IPS DF 4.7 (cell line): ENCODE results near the gene DSEL.

Experiments
- DNase-seq: peaks from one replicate; pipeline ENCODE4 v3.0.0-alpha.2; 2013; ENCODE audit warnings: low spot score; ENCODE audit errors: extremely low read depth

The DSEL gene

DNA sequence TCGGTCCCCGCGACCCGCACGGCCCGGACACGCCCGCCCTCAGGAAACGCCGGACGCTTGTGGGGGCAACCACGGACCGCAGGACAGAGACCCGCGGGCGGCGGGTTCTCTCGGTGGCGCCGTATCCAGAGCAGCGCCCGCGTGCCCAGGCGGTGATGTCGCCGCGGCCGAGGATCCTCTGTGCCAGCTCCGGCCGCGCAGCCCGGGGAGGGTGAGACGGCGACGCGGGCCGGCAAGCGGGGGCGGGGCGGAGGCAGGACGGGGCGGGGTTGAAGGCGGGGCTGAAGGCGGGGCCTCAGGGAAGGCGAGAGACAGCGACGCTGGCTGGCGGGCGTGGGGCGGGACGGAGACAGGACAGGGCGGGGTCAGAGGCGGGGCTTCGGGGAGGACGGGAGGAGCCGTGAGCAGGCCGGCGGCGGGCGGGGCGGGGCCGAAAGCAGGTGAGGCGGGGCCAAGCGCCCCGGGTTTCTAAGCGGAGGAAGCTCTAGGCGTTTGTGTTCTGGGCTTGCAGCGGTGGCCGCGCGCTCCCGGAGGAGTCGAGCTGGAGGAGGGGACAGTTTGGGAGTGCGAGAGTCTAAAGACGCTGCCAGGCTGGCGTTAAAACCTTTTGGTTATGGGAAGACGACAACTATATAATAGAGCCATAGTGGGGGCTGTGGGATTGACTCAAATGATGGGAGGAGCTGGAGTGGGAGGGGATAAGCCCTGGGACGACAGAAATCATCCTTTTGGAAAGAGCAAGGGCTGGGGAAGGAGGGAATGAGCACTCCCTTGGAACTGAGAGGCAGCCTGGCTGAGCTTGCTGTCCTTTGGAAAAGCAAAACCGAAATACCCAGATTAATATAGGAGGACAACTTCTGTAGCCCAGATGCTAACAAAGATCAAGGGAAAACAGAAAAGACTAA, at the start of gene DSEL:
Gene DSEL (minus strand): TSS at position 182 of the 905 bp plus-strand sequence. CDS start 2,112 bp downstream, outside the sequence.
- no peak for DNase-seq

DNA sequence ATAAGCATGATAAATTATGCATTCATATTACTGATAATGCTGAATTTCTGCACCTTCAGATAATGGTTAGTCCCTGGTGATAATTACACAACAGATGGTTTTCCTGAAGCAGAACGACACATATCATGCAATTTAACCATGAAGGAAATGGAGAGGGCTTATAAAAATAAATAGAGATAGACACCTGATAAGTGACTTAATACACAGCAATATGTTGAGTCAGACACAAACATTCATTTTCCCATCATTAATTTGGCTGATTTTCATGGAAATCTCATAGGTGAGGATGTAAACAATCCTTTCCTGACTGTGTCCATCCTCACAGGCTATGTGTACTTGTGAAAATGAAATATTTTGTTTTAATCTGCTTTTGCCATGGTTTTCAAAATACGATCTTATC, 36.9 kb upstream of the DSEL start:
- no peak for DNase-seq

DNA sequence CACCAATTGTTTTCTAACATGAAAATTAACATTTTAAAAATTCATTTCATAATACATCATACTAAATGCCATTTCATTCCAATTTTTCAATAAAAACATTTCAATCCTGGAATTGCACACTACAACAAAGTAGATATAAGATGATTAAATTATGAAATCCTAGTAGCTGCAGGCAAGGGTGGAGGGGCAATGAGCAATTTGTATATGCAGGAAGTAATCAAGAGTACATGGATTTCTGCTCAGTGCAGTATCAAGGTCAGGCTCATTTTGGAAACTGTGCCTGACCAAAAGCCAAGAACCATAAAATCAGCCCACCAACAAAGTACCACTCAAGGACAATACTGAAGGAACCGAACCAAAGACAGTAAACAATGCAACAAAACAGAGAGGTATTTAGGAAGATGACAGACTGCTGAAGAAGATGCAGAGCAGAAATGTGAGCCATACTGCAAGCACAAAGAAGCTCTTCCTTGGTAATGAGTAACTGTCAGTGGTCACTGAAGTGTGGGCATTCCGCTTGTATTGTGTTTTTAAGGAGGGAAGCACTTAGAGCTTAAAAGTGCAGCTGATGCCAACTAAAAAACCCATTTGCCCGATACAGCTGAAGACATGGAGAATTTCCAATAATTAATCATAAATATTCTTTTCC, 34.5 kb upstream of the DSEL start:
- no peak for DNase-seq

DNA sequence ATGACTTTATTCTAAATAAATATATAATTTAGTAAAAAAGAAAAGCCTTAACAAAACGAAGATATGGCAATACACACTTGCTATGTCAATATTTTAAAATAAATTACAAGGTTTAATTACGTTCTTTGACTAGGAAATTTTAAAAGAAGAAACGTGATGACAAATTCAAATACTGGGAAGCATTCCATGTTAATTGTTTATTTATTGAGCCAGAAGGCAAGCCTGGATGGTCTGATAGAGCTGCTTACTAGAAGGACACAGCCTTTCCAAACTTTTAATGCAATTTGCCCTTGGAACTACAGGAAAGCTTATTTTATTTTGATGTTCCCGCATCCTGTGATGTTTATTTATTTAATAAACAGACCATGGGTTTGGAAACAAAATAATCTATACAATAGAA, 33.4 kb upstream of the DSEL start:
- no peak for DNase-seq

DNA sequence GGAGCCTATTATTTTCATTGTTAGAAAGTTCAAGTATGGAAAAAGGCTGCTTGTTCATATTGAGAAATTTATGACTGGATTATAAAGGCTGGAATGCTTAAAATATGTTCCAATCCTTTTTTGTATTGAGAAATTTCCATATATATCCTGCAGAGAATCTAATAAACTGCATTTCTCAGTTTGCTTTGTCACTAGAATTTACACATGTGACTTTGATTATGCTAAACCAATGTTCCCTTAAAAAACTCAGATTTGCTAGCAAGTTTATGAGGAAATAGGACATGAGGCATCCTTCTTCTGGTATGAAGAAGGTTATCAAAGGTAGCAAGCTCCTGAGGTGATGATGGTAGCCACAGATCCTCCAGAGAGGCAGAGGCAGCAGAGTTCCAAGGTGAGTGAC, 29.2 kb upstream of the DSEL start:
- no peak for DNase-seq

DNA sequence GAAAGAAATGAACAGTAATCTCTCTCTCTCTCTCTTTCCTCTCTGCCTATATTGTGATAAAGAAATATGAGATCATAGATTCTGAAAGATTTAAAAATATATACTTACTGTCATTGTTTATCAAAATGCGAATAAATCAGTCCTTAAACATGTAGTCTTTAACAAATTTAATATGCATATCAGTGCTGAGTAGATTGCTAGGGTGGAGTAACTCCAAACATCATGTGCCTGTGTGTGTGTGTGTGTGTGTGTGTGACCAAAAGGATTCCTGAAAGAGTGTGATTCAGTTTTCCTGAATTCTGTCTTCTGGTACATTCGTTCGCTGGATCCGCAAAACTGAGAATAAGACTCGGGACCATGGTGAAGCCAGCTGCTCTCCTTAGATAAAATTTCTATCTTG, 24.0 kb upstream of the DSEL start:
- DNase-seq, result no peak

DNA sequence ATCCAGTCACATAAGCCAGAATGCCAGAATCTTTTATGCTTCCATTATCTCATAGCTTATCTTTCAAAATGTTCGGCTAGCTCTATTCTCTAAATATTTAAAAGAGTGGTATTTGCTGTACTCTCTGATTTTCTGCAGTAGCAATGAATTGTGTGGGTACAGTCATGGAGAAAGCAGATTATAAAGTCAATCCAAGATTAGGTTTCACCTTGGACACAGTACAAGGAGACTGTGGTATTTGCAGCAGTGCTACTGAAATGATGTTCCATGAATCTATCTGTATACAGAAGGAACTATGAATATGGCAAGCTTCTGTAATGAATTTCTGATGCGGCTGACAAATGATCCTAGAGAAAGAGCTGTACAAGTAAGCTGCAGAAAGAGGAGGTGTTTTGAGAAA, 15.4 kb upstream of the DSEL start:
- DNase-seq, result no peak

DNA sequence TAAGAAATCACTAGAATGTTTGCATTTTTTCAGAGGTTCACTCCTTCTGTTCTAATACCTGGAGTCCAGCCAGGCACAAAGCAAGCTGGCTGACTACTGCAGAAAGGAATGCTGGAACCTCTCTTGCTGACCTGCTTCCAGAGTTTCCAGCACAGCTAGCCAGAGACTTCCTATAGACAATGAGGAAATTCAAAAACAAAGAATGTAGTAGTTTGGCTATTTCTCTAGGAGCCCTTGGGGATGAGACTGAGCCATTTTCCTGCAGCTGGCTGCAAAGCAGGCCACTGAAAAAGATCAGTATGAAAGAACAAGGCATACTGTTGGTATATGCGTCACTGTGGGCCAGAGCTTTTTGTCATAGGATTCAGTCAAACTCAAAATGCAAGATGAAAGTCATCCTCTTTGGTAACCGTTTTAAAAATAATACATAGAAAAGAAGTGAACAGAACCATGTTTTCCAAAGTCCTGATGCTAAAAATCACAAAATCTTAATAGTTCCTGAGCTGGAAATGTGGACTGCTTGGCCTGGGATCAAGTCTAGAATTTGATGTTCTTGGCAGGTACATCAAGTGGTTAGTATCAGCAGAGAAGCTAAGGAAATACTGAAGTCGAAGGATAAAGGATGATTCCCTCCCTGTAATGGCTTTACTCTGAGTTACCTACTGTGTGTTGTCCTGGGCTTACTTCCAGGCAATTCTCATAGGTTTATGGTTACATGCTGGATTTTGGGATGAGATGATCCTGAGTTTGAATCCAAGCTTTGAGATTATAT, 9.0 kb upstream of the DSEL start:
- no peak for DNase-seq

DNA sequence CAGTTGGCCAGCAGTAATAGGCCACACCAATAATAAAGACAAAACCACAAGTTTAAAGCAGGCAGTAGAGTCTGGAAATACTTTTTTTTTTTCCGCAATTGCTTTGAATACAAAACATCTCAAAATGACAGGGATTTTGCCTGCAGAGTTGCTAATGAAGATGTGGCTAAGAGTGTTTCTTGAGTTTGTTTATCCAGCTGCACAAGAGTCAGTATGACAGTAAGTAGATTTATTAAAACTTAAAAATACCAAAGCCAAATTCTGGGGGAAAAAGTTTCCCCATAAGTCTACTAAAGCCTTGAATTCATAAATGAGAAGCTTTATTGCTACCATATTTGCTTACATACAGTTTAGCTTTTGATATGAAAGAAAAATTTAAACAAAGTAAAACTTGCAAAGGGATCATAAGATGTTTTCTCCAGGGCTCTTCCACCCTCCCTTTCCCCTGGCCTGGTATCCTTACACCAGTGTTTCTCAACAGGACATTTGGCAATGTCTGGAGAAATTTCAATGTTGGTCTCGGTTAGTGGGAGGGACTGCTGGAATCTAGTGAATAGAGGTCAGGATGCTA, 3.9 kb upstream of the DSEL start:
- DNase-seq, result no peak

DNA sequence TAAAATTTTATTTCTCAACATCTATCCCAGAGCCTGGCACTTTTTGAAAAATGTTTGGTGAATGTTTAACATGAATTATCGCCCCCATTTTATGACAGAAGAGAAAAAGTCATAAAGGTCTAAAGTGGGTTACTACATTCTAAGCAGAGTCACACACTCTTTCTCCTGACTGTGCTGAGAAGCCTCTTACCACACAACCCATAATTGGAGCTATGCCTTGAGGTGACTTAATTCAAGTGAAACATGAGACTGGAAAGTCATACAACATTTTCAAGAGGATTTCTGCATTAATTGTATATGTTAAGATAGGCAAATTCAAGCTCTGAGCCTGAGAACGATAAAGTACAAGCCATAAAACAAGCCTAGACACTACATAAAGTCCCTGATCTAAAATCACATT, 3.1 kb upstream of the DSEL start:
- DNase-seq, result no peak

DNA sequence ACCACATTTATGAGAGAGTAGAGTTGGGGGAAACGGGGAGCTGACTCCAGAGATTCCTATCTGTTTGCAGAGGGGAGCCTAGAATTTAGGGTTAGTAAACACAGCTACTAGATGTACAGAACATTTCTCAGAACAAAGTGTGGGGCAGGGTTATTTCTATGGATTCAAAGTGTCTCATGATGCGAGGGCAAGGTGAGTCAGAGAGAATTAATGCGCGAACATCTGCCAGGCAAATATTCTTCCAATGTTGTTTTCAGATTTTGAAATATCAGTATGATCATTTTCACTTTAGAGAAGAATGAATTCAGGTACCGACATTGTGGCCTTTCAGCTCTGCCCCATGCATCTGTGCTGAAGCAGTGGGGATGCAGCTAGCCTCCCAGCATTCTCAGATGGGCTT, 2.0 kb upstream of the DSEL start:
- DNase-seq, result no peak

DNA sequence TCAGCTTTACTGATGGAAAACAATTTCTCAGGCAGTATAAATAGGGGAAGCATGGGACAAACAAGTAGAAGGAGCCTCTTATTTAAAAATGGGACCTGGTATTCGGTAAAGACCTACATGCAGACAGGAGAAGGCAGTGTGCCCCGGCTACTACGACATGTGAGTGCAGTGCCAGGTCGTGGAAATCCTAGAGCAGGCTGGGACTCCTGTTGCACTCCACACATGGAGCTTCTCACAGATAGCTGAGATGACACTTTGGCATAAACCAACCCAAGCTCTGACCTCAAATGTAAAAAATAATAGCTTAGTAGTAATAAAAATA, 885 bp upstream of the DSEL start:
- no peak for DNase-seq

DNA sequence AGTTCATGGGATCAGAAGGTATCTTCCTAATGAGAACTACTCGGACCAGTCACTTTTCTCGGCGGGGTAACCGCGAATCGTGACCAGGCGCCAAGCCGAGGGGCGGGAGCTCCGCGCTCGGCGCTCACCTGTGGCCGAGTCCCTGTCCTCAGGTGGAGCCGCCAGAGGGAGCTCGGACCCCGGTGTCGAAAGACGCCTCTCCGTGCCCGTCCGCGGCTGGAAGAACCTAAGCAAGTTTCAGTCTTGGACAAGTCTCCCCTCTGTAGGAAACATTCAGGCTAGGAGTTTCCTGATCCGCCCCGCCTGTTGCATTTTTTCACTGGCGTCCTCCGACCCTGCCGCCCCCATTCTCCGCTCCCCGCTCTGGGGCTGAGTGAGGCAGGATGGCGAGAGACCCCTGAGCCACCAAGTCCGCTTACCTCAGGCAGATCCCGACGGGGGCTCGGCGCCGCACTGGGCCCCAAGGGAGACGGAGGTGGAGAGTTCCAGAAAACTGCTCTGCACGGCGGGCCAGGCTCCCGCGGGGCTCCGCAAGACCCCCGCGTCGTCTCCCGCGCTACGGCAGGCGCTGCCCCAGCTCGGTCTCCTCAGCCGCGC, 480 bp downstream of the DSEL start:
- peak; percentile 71 for DNase-seq

DNA sequence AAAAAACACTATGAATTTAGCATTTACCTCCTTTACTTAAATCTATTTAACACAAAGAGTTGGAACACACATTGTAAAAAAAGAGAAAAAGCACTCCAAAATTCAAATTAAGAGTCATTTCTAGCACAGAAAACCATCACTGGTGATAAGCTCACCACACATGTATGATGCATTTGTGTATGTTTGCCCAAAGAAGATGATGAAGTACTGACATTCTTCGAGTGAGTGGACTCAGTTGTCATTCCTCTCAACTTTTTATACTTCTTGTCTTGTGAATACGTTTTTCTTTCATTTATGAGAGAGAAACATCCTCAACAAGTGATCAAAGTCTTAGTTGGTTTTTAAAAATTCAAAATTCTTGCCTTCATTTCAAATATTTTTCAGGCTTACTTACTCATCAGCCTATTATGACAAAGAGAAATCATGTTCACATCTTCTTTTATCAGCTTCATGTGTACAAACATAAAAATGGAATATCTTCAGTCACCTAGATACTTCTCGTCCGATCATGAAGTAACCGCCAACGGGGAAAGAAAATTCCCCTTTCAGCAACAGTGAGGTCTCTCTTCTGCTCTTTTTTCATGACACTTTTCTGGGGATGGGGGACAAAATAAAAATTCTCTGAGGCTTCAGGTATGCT, 1.5 kb downstream of the DSEL start:
- DNase-seq, result no peak

DNA sequence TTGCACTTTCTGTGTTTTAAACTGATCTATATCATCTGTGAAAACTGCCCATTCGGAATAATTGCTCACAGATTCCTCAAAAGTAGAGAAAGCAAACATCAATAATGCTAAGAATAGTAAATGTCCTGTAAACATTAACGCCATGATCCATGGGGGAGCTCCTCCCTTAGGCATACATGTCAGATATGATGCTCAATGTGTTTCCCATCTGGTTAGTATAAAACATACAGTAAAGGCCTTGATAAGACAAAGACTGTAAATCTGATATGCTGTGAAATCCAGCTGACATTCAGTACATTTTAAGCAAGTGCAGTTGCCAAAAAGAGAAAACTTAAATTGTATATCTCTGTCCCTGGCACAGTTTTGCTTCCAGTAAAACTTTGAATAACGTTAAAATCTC, 2.1 kb downstream of the DSEL start:
- DNase-seq, result no peak

DNA sequence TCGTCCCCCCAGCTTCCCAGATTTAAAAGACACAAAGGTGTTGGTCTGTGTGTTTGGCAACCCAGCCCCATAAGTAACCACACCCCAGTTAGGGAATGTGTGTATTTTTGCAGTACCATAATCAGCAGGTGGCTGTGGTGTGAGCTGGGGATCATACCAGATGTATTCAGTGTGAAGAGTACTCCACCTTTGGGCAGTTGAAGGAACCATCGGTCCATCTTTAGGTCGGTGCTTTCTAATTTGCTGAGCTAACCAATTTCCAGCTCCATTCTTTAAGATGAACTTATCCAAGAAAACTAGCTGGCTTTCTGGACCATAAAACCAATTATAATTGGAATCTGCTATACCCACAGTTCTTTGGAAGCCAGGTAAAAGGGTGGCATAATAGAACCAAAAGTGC, 3.2 kb downstream of the DSEL start:
- DNase-seq, result no peak

DNA sequence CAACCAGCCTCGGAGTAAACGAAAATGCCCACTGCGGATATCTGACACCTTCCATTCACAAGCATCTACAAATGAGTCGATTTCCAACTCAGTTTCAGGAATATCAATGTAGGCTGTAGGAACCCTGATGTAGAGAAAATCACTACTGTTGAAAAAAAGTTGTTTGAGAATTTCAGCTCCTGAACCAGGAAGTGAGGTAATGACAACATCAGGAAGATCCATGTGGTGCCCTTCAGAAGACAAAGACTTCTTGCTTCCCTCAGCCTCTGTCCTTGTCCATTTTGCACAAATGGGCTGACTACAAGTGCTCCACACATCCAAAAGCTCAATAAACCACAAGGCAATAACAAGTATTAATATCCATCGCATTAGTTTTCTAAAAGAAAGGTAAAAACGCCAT, 4.7 kb downstream of the DSEL start:
- no peak for DNase-seq

DNA sequence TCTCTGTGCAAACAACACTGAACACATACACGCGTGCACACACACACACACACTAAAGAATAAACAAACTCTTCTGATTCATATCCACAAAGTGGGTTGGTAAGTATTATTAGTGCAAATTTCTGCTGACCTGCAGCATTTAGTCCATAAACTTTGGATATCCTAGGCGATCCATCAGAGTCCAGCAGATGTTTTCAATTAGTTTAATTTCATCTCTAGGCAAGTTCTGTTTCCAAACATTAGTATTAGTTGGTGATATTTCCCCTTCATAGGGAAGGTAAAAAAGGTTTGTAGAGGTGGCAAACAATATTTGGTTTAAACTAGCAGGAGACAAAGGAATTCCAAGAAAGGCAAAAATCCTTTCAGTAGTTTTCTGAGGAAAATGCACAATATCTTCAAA, 5.7 kb downstream of the DSEL start:
- no peak for DNase-seq

DNA sequence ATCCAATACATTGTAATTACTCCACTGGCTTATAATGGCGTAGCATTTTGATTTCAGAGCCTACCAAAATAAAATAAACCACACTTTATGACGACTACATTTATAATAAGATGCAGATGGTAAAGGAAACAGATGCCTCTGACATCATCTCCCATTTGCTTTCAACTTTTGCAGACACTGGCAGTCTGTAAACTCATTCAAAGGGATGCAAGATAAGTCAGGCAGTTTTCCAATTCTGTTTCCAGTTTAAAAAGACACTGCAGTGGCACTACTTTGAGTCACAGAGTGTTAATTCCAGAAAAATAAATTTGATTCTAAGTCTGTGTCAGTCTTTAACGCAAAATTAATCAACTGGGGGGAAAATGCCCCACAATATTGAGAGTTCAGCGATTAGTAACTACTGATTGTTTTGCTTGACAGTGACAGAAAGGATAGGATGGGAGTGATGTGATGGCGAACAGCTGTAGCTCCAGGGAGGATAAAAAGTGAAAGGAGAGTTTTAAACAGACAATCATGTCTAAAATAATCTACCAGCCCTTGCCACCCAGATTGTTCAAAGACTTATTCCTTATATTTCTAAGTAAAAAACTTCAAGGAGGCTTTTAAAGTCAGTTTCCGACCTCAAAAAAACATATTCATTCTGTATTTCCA, 6.7 kb downstream of the DSEL start:
- DNase-seq, result no peak

DNA sequence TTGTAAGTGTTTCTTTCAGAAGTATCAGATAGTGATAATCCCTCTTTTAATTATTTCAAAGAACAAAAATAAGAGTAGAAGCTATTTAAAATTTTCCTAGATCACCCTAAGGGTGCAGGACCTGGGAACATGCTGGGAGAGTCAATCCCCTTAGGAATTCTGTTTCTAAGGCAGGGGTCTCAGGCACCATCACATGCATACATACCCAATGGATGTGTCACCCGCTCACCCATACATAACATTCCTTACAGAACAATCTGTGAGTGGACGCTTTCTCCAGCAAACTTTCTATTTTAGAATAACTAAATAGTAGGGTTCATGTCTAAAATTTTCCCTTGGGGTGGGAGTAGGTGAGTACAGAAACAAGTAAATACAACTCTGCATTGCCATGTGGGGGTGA, 8.4 kb downstream of the DSEL start:
- DNase-seq, result no peak

DNA sequence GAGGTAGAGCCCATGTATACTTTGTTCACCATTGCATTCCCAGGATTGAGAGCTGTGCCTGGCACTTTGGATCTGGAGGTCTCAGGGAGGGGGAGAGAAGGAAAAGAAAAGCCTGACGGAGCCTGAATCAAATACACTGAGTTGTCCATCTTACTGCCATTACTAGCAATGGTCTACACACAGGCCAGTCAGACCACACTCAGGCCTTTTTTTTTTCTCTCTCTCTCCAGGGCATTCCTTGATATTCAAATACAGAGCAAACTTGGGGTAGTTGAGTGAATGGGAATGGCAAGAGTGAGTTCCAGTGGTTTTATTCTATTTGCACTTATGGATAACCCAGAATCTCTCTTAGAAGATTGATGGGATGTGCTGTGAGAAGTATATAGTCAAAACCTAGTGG, 11.8 kb downstream of the DSEL start:
- no peak for DNase-seq
